ENCODE results near the gene GPD1.

DNA sequence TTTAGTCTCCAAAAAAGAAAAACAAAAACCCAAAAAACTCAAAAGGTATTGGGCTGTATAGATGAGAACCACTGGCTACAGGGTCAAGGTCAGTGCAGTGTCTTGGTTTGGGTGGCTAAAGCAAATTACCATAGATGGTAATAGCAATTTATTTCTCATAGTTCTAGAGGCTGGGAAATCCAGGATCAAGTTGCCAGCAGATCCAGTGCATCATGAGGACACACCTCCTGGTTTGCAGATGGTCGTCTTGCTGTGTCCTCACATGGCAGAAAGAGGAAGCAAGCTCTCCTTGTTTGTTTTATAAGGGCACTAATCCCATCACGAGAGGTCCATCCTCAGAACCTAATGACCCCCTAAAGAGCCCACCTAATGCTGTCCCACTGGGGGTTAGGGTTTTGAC, 19.4 kb downstream of the GPD1 start:
- TF ChIP-seq, protein P1, sequence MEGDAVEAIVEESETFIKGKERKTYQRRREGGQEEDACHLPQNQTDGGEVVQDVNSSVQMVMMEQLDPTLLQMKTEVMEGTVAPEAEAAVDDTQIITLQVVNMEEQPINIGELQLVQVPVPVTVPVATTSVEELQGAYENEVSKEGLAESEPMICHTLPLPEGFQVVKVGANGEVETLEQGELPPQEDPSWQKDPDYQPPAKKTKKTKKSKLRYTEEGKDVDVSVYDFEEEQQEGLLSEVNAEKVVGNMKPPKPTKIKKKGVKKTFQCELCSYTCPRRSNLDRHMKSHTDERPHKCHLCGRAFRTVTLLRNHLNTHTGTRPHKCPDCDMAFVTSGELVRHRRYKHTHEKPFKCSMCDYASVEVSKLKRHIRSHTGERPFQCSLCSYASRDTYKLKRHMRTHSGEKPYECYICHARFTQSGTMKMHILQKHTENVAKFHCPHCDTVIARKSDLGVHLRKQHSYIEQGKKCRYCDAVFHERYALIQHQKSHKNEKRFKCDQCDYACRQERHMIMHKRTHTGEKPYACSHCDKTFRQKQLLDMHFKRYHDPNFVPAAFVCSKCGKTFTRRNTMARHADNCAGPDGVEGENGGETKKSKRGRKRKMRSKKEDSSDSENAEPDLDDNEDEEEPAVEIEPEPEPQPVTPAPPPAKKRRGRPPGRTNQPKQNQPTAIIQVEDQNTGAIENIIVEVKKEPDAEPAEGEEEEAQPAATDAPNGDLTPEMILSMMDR (IDR thresholded peaks at IDR 0.05) = no peak
- TF ChIP-seq POLR2A (IDR thresholded peaks at IDR 0.05) = no peak
- TF ChIP-seq POLR2AphosphoS5 (IDR thresholded peaks at IDR 0.05) = no peak
- TF ChIP-seq EP300 (IDR thresholded peaks at IDR 0.05; ENCODE audit: low read depth) = no peak

Measured in transverse colon (tissue), 4 donors.